Measurements from ENCODE around the gene ARHGDIG. TPM values are rescaled to one million over a fixed set of nuclear protein-coding genes. Genes with fewer than 3 reads are reported as not detected.

The ARHGDIG gene
- total RNA-seq, 1 experiment from 2014 or later: 0.41 TPM

- Histone ChIP-seq H3K9me3 (ENCODE audit: low read depth, low read length, poor library complexity, severe bottlenecking) (no peaks in the 10 kb centered on the region), H3K4me3 (ENCODE audit: low read depth, low read length, poor library complexity, severe bottlenecking) (no peak overlapping the region), H3K4me1 (ENCODE audit: insufficient read depth, low read length, poor library complexity, severe bottlenecking) (no peaks in the 10 kb centered on the region), H3K27ac (ENCODE audit: low read depth, low read length, poor library complexity, severe bottlenecking) (no peak overlapping the region), H3K27me3 (replicated peaks; ENCODE audit: insufficient read depth, low read depth, low read length, poor library complexity) (no peaks in the 10 kb centered on the region), H3K36me3 (ENCODE audit: insufficient read depth, low read length, poor library complexity, severe bottlenecking) (no peaks in the 10 kb centered on the region)
- DNase-seq (ENCODE audit: low spot score): no peak
- TF ChIP-seq EZH2 (IDR thresholded peaks at IDR 0.05; ENCODE audit: borderline replicate concordance, low read depth, low read length, poor library complexity, severe bottlenecking): no peak
- TF ChIP-seq, protein P1, sequence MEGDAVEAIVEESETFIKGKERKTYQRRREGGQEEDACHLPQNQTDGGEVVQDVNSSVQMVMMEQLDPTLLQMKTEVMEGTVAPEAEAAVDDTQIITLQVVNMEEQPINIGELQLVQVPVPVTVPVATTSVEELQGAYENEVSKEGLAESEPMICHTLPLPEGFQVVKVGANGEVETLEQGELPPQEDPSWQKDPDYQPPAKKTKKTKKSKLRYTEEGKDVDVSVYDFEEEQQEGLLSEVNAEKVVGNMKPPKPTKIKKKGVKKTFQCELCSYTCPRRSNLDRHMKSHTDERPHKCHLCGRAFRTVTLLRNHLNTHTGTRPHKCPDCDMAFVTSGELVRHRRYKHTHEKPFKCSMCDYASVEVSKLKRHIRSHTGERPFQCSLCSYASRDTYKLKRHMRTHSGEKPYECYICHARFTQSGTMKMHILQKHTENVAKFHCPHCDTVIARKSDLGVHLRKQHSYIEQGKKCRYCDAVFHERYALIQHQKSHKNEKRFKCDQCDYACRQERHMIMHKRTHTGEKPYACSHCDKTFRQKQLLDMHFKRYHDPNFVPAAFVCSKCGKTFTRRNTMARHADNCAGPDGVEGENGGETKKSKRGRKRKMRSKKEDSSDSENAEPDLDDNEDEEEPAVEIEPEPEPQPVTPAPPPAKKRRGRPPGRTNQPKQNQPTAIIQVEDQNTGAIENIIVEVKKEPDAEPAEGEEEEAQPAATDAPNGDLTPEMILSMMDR (conservative IDR thresholded peaks at IDR 0.05; ENCODE audit: low read depth, low read length): no peak
- ChIA-PET CTCF (no interaction called here), POLR2A (ENCODE audit: low non-redundant PET) (no interaction called here)
- no TSS peak for BruUV-seq (replicated peaks)
- intact Hi-C loops (cut with micrococcal nuclease; ENCODE audit: unreplicated experiment): no loop called here
Observed at GRCh38 chr16:243348-243747, 37.0 kb upstream of the ARHGDIG start.

DNA sequence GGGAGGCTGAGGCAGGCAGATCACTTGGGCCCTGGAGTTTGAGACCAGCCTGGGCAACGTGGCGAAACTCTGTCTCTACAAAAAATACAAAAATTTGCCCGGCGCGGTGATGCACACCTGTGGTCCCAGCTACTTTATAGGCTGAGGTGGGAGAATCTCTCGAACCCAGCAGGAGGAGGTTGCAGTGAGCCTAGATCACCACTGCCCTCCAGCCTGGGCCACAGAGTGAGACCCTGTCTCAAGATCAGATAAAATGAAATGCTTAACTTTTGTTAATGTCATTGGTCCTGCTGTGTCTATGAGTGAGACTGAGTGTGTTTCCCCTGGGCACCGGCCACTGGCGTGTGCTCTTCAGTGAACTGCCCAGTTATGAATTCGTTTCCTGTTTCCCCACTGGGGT is 35.3 kb upstream of the ARHGDIG start:
- H3K4me3 ChIP-seq (ENCODE audit: low read depth, low read length, poor library complexity, severe bottlenecking): no peak overlapping the region
- CTCF ChIA-PET: no interaction called here
- TF ChIP-seq, protein P1 (conservative IDR thresholded peaks at IDR 0.05; ENCODE audit: low read depth, low read length): no peak
- no peak for TF ChIP-seq EZH2 (IDR thresholded peaks at IDR 0.05; ENCODE audit: borderline replicate concordance, low read depth, low read length, poor library complexity, severe bottlenecking)
- intact Hi-C loops (cut with micrococcal nuclease; ENCODE audit: unreplicated experiment): no loop called here
- no peaks in the 10 kb centered on the region for H3K36me3 ChIP-seq (ENCODE audit: insufficient read depth, low read length, poor library complexity, severe bottlenecking)
- POLR2A ChIA-PET (ENCODE audit: low non-redundant PET): no interaction called here
- no peaks in the 10 kb centered on the region for H3K9me3 ChIP-seq (ENCODE audit: low read depth, low read length, poor library complexity, severe bottlenecking)
- BruUV-seq (replicated peaks): no TSS peak
- H3K27ac ChIP-seq (ENCODE audit: low read depth, low read length, poor library complexity, severe bottlenecking): peak overlapping the region; percentile 42
- H3K27me3 ChIP-seq (replicated peaks; ENCODE audit: insufficient read depth, low read depth, low read length, poor library complexity): no peaks in the 10 kb centered on the region
- DNase-seq (ENCODE audit: low spot score): no peak
- H3K4me1 ChIP-seq (ENCODE audit: insufficient read depth, low read length, poor library complexity, severe bottlenecking): no peaks in the 10 kb centered on the region

GRCh38 chr16:247027-247426 is 33.4 kb upstream of the ARHGDIG start:
- POLR2A ChIA-PET (ENCODE audit: low non-redundant PET): no interaction called here
- CTCF ChIA-PET: no interaction called here
- intact Hi-C loops (cut with micrococcal nuclease; ENCODE audit: unreplicated experiment): no loop called here
- no peaks in the 10 kb centered on the region for H3K9me3 ChIP-seq (ENCODE audit: low read depth, low read length, poor library complexity, severe bottlenecking)
- H3K4me3 ChIP-seq (ENCODE audit: low read depth, low read length, poor library complexity, severe bottlenecking): no peak overlapping the region
- TF ChIP-seq, protein P1 (conservative IDR thresholded peaks at IDR 0.05; ENCODE audit: low read depth, low read length): no peak
- no peak overlapping the region for H3K27ac ChIP-seq (ENCODE audit: low read depth, low read length, poor library complexity, severe bottlenecking)
- DNase-seq (ENCODE audit: low spot score): no peak
- no peaks in the 10 kb centered on the region for H3K27me3 ChIP-seq (replicated peaks; ENCODE audit: insufficient read depth, low read depth, low read length, poor library complexity)
- peaks cover 3% of the 10 kb centered on the region for H3K36me3 ChIP-seq (ENCODE audit: insufficient read depth, low read length, poor library complexity, severe bottlenecking)
- H3K4me1 ChIP-seq (ENCODE audit: insufficient read depth, low read length, poor library complexity, severe bottlenecking): no peaks in the 10 kb centered on the region
- no TSS peak for BruUV-seq (replicated peaks)

All from A673 (cell line).